Prostate gland (tissue), 2 donors: Measurements from ENCODE around the gene SLC28A1. TPM values are rescaled to one million over a fixed set of nuclear protein-coding genes. Genes with fewer than 3 reads are reported as not detected.
"Not testable (repeated sequence)": the region's sequence is repeated elsewhere in the genome, so short reads cannot be mapped to it uniquely, and the experiment has no call there.

Source experiments
- DNase-seq: peaks from one replicate; pipeline ENCODE4 v3.0.0-alpha.2; 2019; ENCODE audit warnings: low spot score
- H3K27ac ChIP-seq, 2 donors: fragments of 200-600 bp; sonication (generic); 2 replicates each; pipeline ENCODE4 v1.5.1; 2017 to 2019
- H3K27me3 ChIP-seq: fragments of 200-600 bp; sonication (generic); replicated peaks from 2 replicates; pipeline ENCODE4 v1.5.1; 2019; ENCODE audit not compliant: insufficient read depth
- H3K36me3 ChIP-seq, 2 donors: fragments of 200-600 bp; sonication (generic); 1 replicate in 1 of 2; 2 replicates in 1 of 2; pipeline versions ENCODE4 v1.5.1 to v1.8.1; 2017 to 2019
- H3K4me1 ChIP-seq: fragments of 200-600 bp; sonication (generic); replicated peaks from 2 replicates; pipeline ENCODE4 v1.5.1; 2019
- H3K4me3 ChIP-seq, 2 donors: fragments of 200-600 bp; sonication (generic); 2 replicates each; pipeline ENCODE4 v1.5.1; 2017 to 2019
- H3K9me3 ChIP-seq: fragments of 200-600 bp; sonication (generic); 2 replicates; pipeline ENCODE4 v1.5.1; 2017
- CTCF ChIP-seq, 4 experiments: fragments of 200-600 bp in 2 of 4; fragments of 450-650 bp in 2 of 4; sonication (generic) in 2 of 4; IDR thresholded peaks; 1 replicate in 3 of 4; 2 replicates in 1 of 4; pipeline ENCODE4 v1.5.1; 2016 to 2019; ENCODE audit warnings: antibody characterized with exemption in 4 of 4, mild to moderate bottlenecking in 2 of 4, moderate library complexity in 2 of 4
- POLR2A ChIP-seq: fragments of 450-650 bp; IDR thresholded peaks from one replicate; pipeline ENCODE4 v1.6.1; 2016; ENCODE audit warnings: antibody characterized with exemption, mild to moderate bottlenecking
- POLR2AphosphoS5 ChIP-seq: sonication (generic); formaldehyde crosslinking; IDR thresholded peaks from one replicate; pipeline ENCODE4 v1.6.1; 2017; ENCODE audit warnings: antibody characterized with exemption
- WGBS: methylation state at CpG from one replicate; pipeline ENCODE4 v1.1.5; 2018; 5-methylcytosine and 5-hydroxymethylcytosine counted together
- intact Hi-C: fragments of 100-400 bp; cut with DNase I; formaldehyde crosslinking; loops from one replicate; pipeline ENCODE4 v1.14.2; 2022
- total RNA-seq, 2 donors: library from RNA; depleted of rRNA; stranded (reverse); fragments of >200 nt; gene quantifications; one replicate each; pipeline ENCODE4 v1.1.0, GENCODE V29; 2016

Gene SLC28A1
- total RNA-seq, 2 donors from 2014 or later: not detected

GRCh38 chr15:84983294-84983693 lies 98.8 kb downstream of the SLC28A1 start:
- Histone ChIP-seq H3K4me1 (no peaks in the 10 kb centered on the region), H3K36me3 (no peaks in the 10 kb centered on the region), H3K27ac (peak overlapping the region in 1 of 2 donors; percentile 96), H3K9me3 (no peaks in the 10 kb centered on the region), H3K27me3 (no peaks in the 10 kb centered on the region), H3K4me3 (peak overlapping the region in 1 of 2 donors; percentile 96)
- intact Hi-C loops: no loop called here
- DNase-seq: no peak
- TF ChIP-seq POLR2AphosphoS5 (no peak), CTCF (IDR thresholded peaks at IDR 0.05) (no peak), POLR2A (no peak)
- WGBS: 54% methylated on average over 4 of the region's 4 CpGs

DNA sequence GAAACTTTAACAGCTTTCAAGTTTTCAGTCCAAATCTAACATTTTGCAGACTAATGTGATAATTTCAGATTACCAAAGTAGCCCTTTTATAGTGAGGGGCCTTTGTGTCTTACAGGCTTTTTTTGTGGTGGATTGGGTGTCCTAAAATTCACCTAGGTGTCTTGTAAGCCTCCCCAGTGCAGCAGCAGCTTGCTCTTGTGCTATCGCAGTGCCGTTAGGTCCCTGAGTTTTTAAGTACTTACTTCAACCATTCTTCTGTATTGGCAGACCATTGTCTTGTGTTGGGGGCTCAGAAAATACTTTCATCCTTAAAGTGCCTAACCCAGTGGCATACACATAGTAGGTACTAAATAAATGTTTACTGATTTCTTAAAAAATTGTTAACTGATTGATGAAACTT lies 99.2 kb downstream of the SLC28A1 start:
- Histone ChIP-seq H3K27ac (no peak overlapping the region), H3K4me3 (no peak overlapping the region), H3K9me3 (no peaks in the 10 kb centered on the region), H3K36me3 (no peaks in the 10 kb centered on the region), H3K4me1 (no peaks in the 10 kb centered on the region), H3K27me3 (no peaks in the 10 kb centered on the region)
- DNase-seq: no peak
- TF ChIP-seq POLR2AphosphoS5 (no peak), CTCF (IDR thresholded peaks at IDR 0.05) (no peak), POLR2A (no peak)
- 93% methylated on average over 2 of the region's 2 CpGs for WGBS
- intact Hi-C loops: no loop called here

GRCh38 chr15:84985158-84985557 lies 100.7 kb downstream of the SLC28A1 start:
- no peak for TF ChIP-seq POLR2A
- TF ChIP-seq CTCF (IDR thresholded peaks at IDR 0.05): no peak
- TF ChIP-seq POLR2AphosphoS5: no peak
- WGBS: 54% methylated on average over 2 of the region's 2 CpGs
- Histone ChIP-seq H3K36me3 (no peaks in the 10 kb centered on the region), H3K4me1 (no peaks in the 10 kb centered on the region), H3K27me3 (no peaks in the 10 kb centered on the region), H3K4me3 (no peak overlapping the region), H3K9me3 (no peaks in the 10 kb centered on the region), H3K27ac (no peak overlapping the region)
- intact Hi-C loops: no loop called here
- DNase-seq: no peak

GRCh38 chr15:84987351-84987750 lies 102.9 kb downstream of the SLC28A1 start:
- H3K9me3 ChIP-seq, H3K27ac ChIP-seq, H3K4me3 ChIP-seq, intact Hi-C loops, DNase-seq, H3K36me3 ChIP-seq, H3K27me3 ChIP-seq, H3K4me1 ChIP-seq: not testable (repeated sequence)
- WGBS: 93% methylated on average over 9 of the region's 9 CpGs

- intact Hi-C loops: no loop called here
- Histone ChIP-seq H3K9me3 (no peaks in the 10 kb centered on the region), H3K4me1 (no peaks in the 10 kb centered on the region), H3K4me3 (no peak overlapping the region), H3K36me3 (no peaks in the 10 kb centered on the region), H3K27me3 (no peaks in the 10 kb centered on the region), H3K27ac (no peak overlapping the region)
- no peak for DNase-seq
- WGBS: 88% methylated on average over 3 of the region's 3 CpGs
- no peak for TF ChIP-seq POLR2A
- no peak for TF ChIP-seq CTCF (IDR thresholded peaks at IDR 0.05)
- no peak for TF ChIP-seq POLR2AphosphoS5
Measured at GRCh38 chr15:84987949-84988624, 103.6 kb downstream of the SLC28A1 start.
